Astrocyte (in vitro differentiated cells and primary cell): ENCODE results near the gene SPTLC1. TPM values are rescaled to one million over a fixed set of nuclear protein-coding genes. Genes with fewer than 3 reads are reported as not detected.
"Not testable (repeated sequence)": the region's sequence is repeated elsewhere in the genome, so short reads cannot be mapped to it uniquely, and the experiment has no call there.

Source experiments
- DNase-seq: peaks from one replicate; pipeline ENCODE4 v3.0.0-alpha.2; 2010; ENCODE audit warnings: low read depth
- FAIRE-seq: peaks from 2 replicates; lab custom pipeline; 2011; peaks lifted over from hg19 to GRCh38; lab: Jason Lieb, UNC
- H2AFZ ChIP-seq: 2 replicates; pipeline ENCODE4 v1.6.0; 2012; ENCODE audit warnings: low read depth, low read length, inconsistent platforms
- H3K27ac ChIP-seq: 2 replicates; pipeline ENCODE4 v1.5.1; 2011; ENCODE audit warnings: low read depth, low read length, inconsistent platforms
- H3K27me3 ChIP-seq: 2 replicates; pipeline ENCODE4 v1.6.0; 2011; ENCODE audit warnings: low read length, inconsistent platforms; ENCODE audit not compliant: insufficient read depth
- H3K36me3 ChIP-seq: 2 replicates; pipeline ENCODE4 v1.5.1; 2011; ENCODE audit warnings: low read length, inconsistent platforms; ENCODE audit not compliant: insufficient read depth
- H3K4me1 ChIP-seq: 2 replicates; pipeline ENCODE4 v1.5.1; 2011; ENCODE audit warnings: low read length, inconsistent platforms; ENCODE audit not compliant: insufficient read depth
- H3K4me2 ChIP-seq: 2 replicates; pipeline ENCODE4 v1.6.0; 2012; ENCODE audit warnings: low read length, inconsistent platforms
- H3K4me3 ChIP-seq: 2 replicates; pipeline ENCODE4 v1.5.1; 2011; ENCODE audit warnings: low read depth, mild to moderate bottlenecking, low read length, inconsistent platforms; ENCODE audit not compliant: insufficient read depth
- H3K79me2 ChIP-seq: 2 replicates; pipeline ENCODE4 v1.6.0; 2012; ENCODE audit warnings: mild to moderate bottlenecking, low read length, inconsistent platforms; ENCODE audit not compliant: insufficient read depth
- H3K9ac ChIP-seq: 2 replicates; pipeline ENCODE4 v1.6.0; 2012; ENCODE audit warnings: mild to moderate bottlenecking, low read length, inconsistent platforms
- H3K9me3 ChIP-seq: 2 replicates; pipeline ENCODE4 v1.5.1; 2012; ENCODE audit warnings: low read depth, mild to moderate bottlenecking, low read length, inconsistent platforms; ENCODE audit not compliant: insufficient read depth
- H4K20me1 ChIP-seq: 2 replicates; pipeline ENCODE4 v1.6.0; 2012; ENCODE audit warnings: low read length, inconsistent platforms; ENCODE audit not compliant: insufficient read depth
- H3K27ac Mint-ChIP-seq: one replicate; pipeline ENCODE4 v1.8.0; 2021; ENCODE audit warnings: mild to moderate bottlenecking, mixed read lengths; ENCODE audit not compliant: unreplicated experiment
- H3K27me3 Mint-ChIP-seq: one replicate; pipeline ENCODE4 v1.8.0; 2021; ENCODE audit warnings: low read depth, mixed read lengths; ENCODE audit not compliant: unreplicated experiment
- H3K36me3 Mint-ChIP-seq: one replicate; pipeline ENCODE4 v1.8.0; 2021; ENCODE audit warnings: low read depth, mixed read lengths; ENCODE audit not compliant: unreplicated experiment
- H3K4me1 Mint-ChIP-seq: one replicate; pipeline ENCODE4 v1.8.0; 2021; ENCODE audit warnings: low read depth, mixed read lengths; ENCODE audit not compliant: unreplicated experiment
- H3K4me3 Mint-ChIP-seq: one replicate; pipeline ENCODE4 v1.8.0; 2021; ENCODE audit warnings: mild to moderate bottlenecking, moderate library complexity, mixed read lengths; ENCODE audit not compliant: unreplicated experiment
- H3K9me3 Mint-ChIP-seq: one replicate; pipeline ENCODE4 v1.8.0; 2021; ENCODE audit warnings: mild to moderate bottlenecking, mixed read lengths; ENCODE audit not compliant: unreplicated experiment
- CTCF ChIP-seq: IDR thresholded peaks from 2 replicates; pipeline ENCODE4 v1.5.1; 2011; ENCODE audit warnings: low read depth, mild to moderate bottlenecking, inconsistent platforms, low read length, moderate library complexity; ENCODE audit not compliant: insufficient read depth
- EZH2 ChIP-seq: IDR thresholded peaks from 2 replicates; pipeline ENCODE4 v1.6.1; 2012; ENCODE audit warnings: mild to moderate bottlenecking, low read length, inconsistent platforms; ENCODE audit not compliant: insufficient read depth
- total RNA-seq: library from RNA; stranded (reverse); gene quantifications from 2 replicates; pipeline ENCODE4 v1.2.1, GENCODE V29; 2021

The SPTLC1 gene
- total RNA-seq, 1 donor from 2014 or later = 75.9 TPM

GRCh38 chr9:92103601-92104000, 11.6 kb downstream of the SPTLC1 start:
- H3K27ac ChIP-seq, H3K4me2 ChIP-seq, H4K20me1 ChIP-seq, H2AFZ ChIP-seq, H3K4me3 Mint-ChIP-seq, H3K36me3 ChIP-seq, H3K9me3 ChIP-seq, H3K4me3 ChIP-seq, H3K27ac Mint-ChIP-seq, FAIRE-seq, H3K27me3 ChIP-seq, H3K27me3 Mint-ChIP-seq, H3K9me3 Mint-ChIP-seq, H3K9ac ChIP-seq, DNase-seq: not testable (repeated sequence)
- peaks cover 15% of the 10 kb centered on the region for H3K4me1 Mint-ChIP-seq
- peaks cover 12% of the 10 kb centered on the region for H3K36me3 Mint-ChIP-seq
- H3K79me2 ChIP-seq = peaks cover 23% of the 10 kb centered on the region
- peaks cover 10% of the 10 kb centered on the region for H3K4me1 ChIP-seq

- DNase-seq = peak; percentile 81
- Histone ChIP-seq H3K27me3 (no peaks in the 10 kb centered on the region), H3K4me2 (peak overlapping the region; percentile 74), H3K9me3 (no peaks in the 10 kb centered on the region), H3K79me2 (peaks cover 49% of the 10 kb centered on the region), H3K4me3 (no peak overlapping the region), H3K36me3 (peaks cover 2% of the 10 kb centered on the region), H2AFZ (no peak overlapping the region), H3K27ac (peak overlapping the region; percentile 48), H3K4me1 (peaks cover 10% of the 10 kb centered on the region), H4K20me1 (no peaks in the 10 kb centered on the region), H3K9ac (no peak overlapping the region)
- Mint-ChIP-seq H3K27me3 (no peaks in the 10 kb centered on the region), H3K36me3 (peaks cover 7% of the 10 kb centered on the region), H3K27ac (peak overlapping the region; percentile 89), H3K4me3 (peak overlapping the region; percentile 70), H3K4me1 (peaks cover 18% of the 10 kb centered on the region), H3K9me3 (no peaks in the 10 kb centered on the region)
- TF ChIP-seq EZH2 = no peak
- TF ChIP-seq CTCF = no peak
- FAIRE-seq = no peak
These were observed 14.8 kb downstream of the SPTLC1 start for GRCh38 chr9:92100237-92100911.

GRCh38 chr9:92098638-92099037, 16.6 kb downstream of the SPTLC1 start:
- TF ChIP-seq CTCF (no peak), EZH2 (no peak)

More at GRCh38 chr9:92098638-92099037, 16.6 kb downstream of the SPTLC1 start:
- Mint-ChIP-seq H3K4me1 (peaks cover 28% of the 10 kb centered on the region), H3K27me3 (no peaks in the 10 kb centered on the region), H3K9me3 (no peaks in the 10 kb centered on the region), H3K4me3 (no peak overlapping the region), H3K36me3 (peaks cover 7% of the 10 kb centered on the region), H3K27ac (peak overlapping the region; percentile 48)
- H3K79me2 ChIP-seq = peaks cover 61% of the 10 kb centered on the region
- DNase-seq (no peak), FAIRE-seq (no peak)
- H3K36me3 ChIP-seq = peaks cover 2% of the 10 kb centered on the region
- H2AFZ ChIP-seq = no peak overlapping the region
- H3K4me2 ChIP-seq = peak overlapping the region; percentile 68
- no peak overlapping the region for H3K9ac ChIP-seq
- H3K4me3 ChIP-seq = no peak overlapping the region
- peaks cover 10% of the 10 kb centered on the region for H3K4me1 ChIP-seq
- H4K20me1 ChIP-seq = peaks cover 8% of the 10 kb centered on the region
- H3K27me3 ChIP-seq = no peaks in the 10 kb centered on the region
- H3K9me3 ChIP-seq = no peaks in the 10 kb centered on the region
- H3K27ac ChIP-seq = peak overlapping the region; percentile 48
